ENCODE measurements around the gene TRIM9.

- TF ChIP-seq CTCF (IDR thresholded peaks at IDR 0.05) (no peak), POLR2A (IDR thresholded peaks at IDR 0.05) (no peak)
Measured at GRCh38 chr14:51041883-51042282, 53.0 kb downstream of the TRIM9 start.
